NCI-H1092 (cell line): Measurements from ENCODE around the gene DNMT3A.
"Not testable (repeated sequence)": the region's sequence is repeated elsewhere in the genome, so short reads cannot be mapped to it uniquely, and the experiment has no call there.

Experiments used
- DNase-seq: peaks from one replicate; lab custom pipeline; 2025; lab: John Stamatoyannopoulos, UW

DNMT3A gene

GRCh38 chr2:25234738-25235137 is 107.0 kb downstream of the DNMT3A start:
- DNase-seq: peak; percentile 22

GRCh38 chr2:25233916-25234605 is 107.7 kb downstream of the DNMT3A start:
- no peak for DNase-seq

- no peak for DNase-seq
Measured at GRCh38 chr2:25232248-25232825, 109.4 kb downstream of the DNMT3A start.

GRCh38 chr2:25230948-25231311 is 110.8 kb downstream of the DNMT3A start:
- no peak for DNase-seq

- DNase-seq: peak; percentile 37
Measured at GRCh38 chr2:25230198-25230947, 111.4 kb downstream of the DNMT3A start.

GRCh38 chr2:25229279-25230197 is 112.2 kb downstream of the DNMT3A start:
- no peak for DNase-seq

GRCh38 chr2:25228848-25229278 is 112.9 kb downstream of the DNMT3A start:
- peak; percentile 10 for DNase-seq

GRCh38 chr2:25227576-25227975 is 114.1 kb downstream of the DNMT3A start:
- DNase-seq: no peak

- DNase-seq: no peak
Measured at GRCh38 chr2:25226827-25227226, 114.9 kb downstream of the DNMT3A start.

GRCh38 chr2:25222477-25223121 is 119.1 kb downstream of the DNMT3A start:
- no peak for DNase-seq

- DNase-seq: no peak
Measured at GRCh38 chr2:25221579-25221978, 120.1 kb downstream of the DNMT3A start.

GRCh38 chr2:25220313-25220712 is 121.4 kb downstream of the DNMT3A start:
- DNase-seq: no peak

GRCh38 chr2:25219621-25220020 is 122.1 kb downstream of the DNMT3A start:
- DNase-seq: no peak

GRCh38 chr2:25218100-25218499 is 123.6 kb downstream of the DNMT3A start:
- no peak for DNase-seq

GRCh38 chr2:25215948-25216679 is 125.6 kb downstream of the DNMT3A start:
- no peak for DNase-seq

- no peak for DNase-seq
Measured at GRCh38 chr2:25215232-25215631, 126.5 kb downstream of the DNMT3A start.

- no peak for DNase-seq
Measured at GRCh38 chr2:25213229-25213628, 128.5 kb downstream of the DNMT3A start.

GRCh38 chr2:25210923-25211322 is 130.8 kb downstream of the DNMT3A start:
- DNase-seq: not testable (repeated sequence)

- no peak for DNase-seq
Measured at GRCh38 chr2:25207078-25207545, 134.6 kb downstream of the DNMT3A start.

GRCh38 chr2:25204190-25204838 is 137.4 kb downstream of the DNMT3A start:
- DNase-seq: no peak
